ENCODE measurements around the gene FOXN3. TPM values are rescaled to one million over a fixed set of nuclear protein-coding genes. Genes with fewer than 3 reads are reported as not detected.

Gene FOXN3
- total RNA-seq, 2 donors from 2014 or later = 75.3 to 104 TPM

DNA sequence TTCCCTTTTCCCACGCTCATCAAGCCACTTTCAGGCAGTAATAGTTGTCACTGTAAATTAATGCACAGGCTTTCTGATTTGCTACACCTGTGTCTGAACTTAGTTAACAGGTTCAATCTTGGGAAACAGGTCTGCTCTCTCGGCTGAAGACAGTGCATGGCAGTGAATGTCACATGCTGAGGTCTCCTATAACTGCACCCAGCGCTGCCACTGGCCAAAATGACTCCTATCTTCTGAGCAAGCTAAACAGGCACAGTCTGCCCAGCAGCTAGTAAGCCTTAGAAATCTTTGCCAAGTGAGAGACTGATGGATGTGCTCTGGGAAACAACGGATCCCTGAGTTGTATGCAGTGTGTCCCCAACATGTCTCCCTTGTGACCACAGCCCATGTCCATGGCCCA lies 25.2 kb upstream of the FOXN3 start:
- Mint-ChIP-seq H3K36me3 (peaks cover 3 to 35% of the 10 kb centered on the region in 2 donors), H3K27ac (peak overlapping the region; percentile 7 to 74), H3K9me3 (peaks cover 3 to 6% of the 10 kb centered on the region in 2 donors)
- no peak for DNase-seq (ENCODE audit: low spot score in 2 of 2)
- ATAC-seq = no peak

DNA sequence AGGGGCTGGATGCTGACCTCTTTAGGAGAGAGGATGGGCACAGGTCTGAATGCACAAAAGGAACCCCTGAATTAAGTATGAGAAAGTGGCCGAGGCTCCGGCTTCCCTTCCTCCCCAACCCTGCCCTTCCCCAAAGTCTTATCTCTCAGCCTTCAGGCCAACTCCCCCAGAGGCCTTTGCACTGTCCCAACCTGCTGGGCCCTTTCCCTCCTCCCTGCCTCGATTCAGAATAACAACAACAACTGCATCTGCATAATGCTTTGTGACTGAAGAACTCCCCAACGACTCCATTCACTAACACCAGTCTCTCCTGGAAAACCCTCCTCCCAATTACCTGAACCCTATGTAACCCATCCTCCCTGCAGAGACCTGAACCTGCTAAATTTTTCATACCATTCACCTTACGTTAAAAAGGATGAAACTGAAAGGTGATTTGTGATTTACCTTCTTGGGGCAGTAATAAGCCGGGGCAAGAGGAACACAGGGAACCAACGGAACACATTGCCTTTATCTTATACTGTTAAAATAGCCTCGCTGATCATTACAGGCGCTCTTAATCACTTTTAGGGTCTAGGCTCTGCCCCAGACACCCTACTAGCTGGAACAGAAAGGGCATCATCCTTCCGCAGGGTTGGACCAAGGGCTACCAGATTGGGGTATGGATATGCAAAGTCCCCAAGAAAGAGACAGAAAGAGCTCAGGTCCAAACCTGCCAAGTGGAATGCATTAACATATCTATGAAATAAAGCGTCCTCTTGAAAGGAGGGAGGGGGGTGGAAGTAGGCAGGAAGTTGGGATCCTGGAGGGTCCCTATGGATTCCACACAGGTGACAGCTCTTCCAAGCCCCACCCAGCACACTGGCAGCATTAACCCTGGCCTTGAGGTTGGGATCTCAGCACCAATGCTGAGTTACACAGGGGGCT lies 24.2 kb upstream of the FOXN3 start:
- DNase-seq (ENCODE audit: low spot score in 2 of 2) (no peak), ATAC-seq (no peak)
- Mint-ChIP-seq H3K9me3 (peaks cover 3 to 6% of the 10 kb centered on the region in 2 donors), H3K27ac (peak overlapping the region in 1 of 2 donors; percentile 1), H3K36me3 (peaks cover 10 to 40% of the 10 kb centered on the region in 2 donors)

DNA sequence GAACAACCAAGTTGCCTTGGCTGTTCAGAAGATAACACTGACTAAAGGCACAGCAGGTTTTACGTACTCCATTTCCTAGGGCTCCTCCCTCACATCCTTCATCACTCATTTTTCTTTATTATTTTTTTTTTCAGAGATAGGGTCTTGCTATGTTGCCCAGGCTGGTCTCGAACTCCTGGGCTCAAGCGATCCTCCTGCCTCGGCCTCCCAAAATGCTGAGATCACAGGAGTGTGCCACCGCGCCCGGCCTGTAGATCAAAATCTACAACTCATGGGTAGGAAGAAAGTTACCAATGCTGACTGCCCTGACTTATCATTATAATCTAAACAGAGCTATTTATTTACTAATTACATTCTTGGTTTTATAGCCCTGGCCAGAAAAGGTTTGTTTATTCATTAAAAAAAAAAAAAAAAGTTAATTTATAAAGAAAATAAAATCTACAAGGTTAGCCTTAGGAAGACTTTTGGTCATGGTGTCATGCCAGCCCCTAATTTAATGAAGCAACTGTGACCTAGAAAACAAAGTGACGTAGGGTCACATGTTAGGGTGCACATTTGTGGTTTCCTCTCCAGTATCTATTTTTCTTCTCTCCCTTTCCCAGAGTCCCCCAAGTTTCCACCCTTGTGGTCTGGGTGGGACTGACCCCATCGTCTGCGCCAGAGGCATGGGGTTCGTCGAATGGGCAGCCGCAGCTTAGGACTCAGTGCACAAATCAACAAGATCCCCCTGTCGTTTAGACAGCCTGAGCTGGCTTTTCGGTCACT lies 19.0 kb upstream of the FOXN3 start:
- Mint-ChIP-seq H3K36me3 (peaks cover 10 to 31% of the 10 kb centered on the region in 2 donors), H3K9me3 (no peaks in the 10 kb centered on the region), H3K27ac (peak overlapping the region; percentile 3 to 91)
- ATAC-seq = no peak
- no peak for DNase-seq (ENCODE audit: low spot score in 2 of 2)

DNA sequence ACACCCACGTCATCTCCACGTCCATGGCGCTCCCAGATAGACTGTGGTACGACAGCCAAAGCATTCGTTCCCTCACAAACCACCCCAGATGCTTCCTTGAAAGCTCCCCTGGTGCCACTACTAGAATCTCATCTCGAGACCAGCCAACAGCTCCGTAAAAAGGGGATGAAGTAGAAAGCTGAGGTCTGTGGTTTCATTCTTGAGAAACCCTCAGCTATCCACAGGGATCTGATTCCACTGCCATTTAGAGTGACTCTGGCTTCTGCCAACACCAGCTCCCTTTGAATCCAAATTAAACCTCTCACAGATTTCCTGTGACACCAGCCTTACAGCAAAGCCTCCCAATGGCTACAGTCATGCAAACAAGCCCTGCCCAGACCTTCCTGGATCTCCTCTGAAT lies 18.5 kb upstream of the FOXN3 start:
- H3K9me3 Mint-ChIP-seq = no peaks in the 10 kb centered on the region
- peaks cover 10 to 25% of the 10 kb centered on the region in 2 donors for H3K36me3 Mint-ChIP-seq
- no peak for ATAC-seq
- H3K27ac Mint-ChIP-seq = peak overlapping the region in 1 of 2 donors; percentile 86
- DNase-seq (ENCODE audit: low spot score in 2 of 2) = no peak

DNA sequence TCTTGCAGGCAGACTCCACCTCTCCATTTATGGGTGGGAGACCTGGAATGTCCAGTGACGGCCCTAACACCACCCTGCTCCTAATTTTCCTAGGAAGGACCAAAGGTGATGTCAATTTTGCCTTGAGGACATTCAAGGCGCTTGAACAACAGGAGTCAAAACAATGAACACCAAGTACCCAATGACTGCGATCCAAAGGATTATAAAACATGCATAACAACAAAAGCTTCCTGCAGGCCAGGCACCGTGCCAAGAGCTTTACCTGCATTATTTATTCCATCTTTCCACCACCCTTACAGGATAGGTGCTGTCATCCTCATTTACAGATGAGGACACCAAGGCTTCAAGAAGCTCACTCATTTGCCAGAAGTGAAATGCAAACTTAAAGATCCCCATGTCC lies 15.2 kb upstream of the FOXN3 start:
- ATAC-seq = no peak
- DNase-seq (ENCODE audit: low spot score in 2 of 2) = no peak
- Mint-ChIP-seq H3K27ac (peak overlapping the region; percentile 91 to 93), H3K36me3 (peaks cover 11 to 21% of the 10 kb centered on the region in 2 donors), H3K9me3 (no peaks in the 10 kb centered on the region)

DNA sequence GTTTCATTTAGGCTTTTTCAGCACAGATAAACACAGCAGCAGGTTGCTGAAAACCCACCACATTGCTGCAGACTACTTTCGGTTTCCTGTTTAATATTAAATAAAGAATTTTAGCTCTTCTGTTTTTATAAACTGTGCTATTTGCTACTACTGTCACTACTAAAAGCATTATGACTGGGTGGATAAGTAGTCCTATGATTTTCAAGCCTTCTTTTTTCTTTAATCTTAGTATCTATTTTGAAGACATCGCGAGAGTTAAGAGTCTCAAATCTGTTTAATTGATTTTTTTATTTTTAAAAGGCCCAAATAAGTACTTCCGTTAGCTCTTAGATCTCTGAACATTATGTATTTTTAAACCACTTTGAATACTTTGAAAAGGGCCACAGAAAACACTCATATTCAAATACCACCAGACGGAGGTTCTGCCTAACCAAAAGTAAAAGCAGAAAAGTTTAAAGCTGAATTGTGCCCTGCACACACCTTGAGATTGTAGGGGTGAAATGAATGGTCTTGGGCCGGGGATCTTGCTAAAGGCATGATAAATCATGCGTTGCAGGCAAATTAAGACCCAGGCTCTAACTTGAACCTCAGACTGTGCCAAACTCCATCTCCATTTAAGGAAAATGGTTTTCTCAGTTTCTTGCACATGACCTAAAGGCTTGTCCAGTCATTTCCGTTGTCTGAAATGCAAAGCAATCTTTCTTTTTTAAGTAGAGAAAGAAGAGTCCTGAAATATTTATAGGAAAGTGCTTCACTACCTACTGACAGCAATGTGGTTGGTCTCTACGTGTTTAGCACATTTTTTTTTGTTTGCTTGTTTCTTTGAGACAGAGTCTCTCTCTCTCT lies 13.6 kb upstream of the FOXN3 start:
- no peaks in the 10 kb centered on the region for H3K9me3 Mint-ChIP-seq
- DNase-seq (ENCODE audit: low spot score in 2 of 2) (peak in 1 of 2 donors; percentile 55), ATAC-seq (peak; percentile 87 to 91)
- H3K36me3 Mint-ChIP-seq = peaks cover 4 to 6% of the 10 kb centered on the region in 2 donors
- peak overlapping the region; percentile 91 to 99 for H3K27ac Mint-ChIP-seq

DNA sequence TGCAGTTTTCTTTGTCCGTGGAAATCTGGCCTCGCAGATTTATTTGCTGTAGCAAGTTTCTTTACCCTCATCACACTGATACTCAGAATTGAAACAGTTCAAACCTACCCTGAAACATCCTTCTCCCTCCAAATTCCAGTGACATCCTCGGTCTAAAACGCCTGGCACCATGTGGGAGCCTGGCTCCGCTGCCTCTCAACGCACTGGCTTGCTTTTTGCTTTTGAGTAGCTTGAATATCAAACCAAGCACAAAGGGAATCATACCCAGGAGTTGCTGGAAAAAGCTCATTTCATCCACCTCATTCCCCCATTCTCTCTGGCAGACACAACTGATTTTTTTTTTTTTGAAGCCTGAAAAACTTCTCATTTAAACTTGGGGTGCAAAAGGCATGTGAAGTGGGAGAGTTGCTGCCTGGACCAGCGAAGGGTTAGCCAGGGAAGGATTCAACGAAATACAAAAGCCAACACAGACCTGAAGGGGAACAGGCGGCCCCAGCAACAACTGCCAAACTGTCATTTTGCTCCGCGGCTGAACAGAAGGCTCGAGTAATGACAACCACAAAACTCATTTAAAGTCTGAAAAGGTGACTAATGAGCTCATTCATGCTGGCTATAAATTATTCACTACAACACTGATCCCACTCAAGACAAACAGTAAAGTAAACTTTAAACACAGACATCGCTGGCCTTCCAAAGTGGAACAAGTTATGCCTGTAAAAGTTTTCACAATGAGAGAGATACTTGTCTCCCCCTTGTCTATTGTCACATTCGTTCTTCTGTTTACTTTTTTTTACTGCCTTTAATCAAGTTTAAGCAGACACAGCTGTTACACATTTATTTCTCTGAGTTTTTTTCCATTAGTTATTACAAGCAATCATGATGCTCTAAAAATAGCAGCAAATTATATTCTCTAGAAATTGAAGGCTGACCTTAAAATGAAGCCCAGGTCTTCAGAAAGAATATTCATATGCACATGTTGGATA lies 12.5 kb upstream of the FOXN3 start:
- peak; percentile 54 to 72 for ATAC-seq
- peak in 1 of 2 donors; percentile 61 for DNase-seq (ENCODE audit: low spot score in 2 of 2)
- H3K27ac Mint-ChIP-seq = peak overlapping the region; percentile 91 to 99
- H3K9me3 Mint-ChIP-seq = no peaks in the 10 kb centered on the region
- H3K36me3 Mint-ChIP-seq = peaks cover 4 to 6% of the 10 kb centered on the region in 2 donors

DNA sequence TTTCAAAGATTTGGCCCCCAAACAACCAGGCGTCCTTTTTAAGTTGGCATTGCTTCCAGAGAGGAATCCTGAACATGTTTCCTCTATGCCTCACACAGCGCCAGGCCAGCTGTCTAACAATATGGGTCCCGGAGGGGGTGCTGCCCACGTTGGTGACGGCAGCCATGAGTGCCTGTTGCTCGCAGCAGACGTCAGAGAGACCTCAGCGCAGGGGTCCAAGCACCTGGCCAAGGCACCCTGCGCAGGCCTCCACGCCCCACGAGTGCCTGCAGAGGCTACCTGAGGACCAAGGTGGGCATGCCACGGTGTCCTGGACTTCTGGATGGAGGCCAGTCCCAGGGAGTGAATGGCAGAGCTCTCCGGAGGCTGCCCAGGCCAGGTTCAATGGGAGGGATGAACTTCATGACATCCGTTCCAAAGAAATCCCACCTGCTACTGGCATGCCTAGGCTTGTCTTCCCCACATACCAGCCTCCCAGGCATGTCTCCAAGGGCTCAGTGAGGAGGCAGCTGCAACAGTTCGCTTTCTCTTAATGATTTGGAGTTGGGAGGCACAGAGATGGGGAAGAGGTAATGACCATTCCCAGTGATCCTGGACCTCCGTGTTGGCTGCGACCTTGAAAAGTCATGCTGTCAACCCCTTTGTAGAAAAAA lies 11.6 kb upstream of the FOXN3 start:
- H3K9me3 Mint-ChIP-seq = no peaks in the 10 kb centered on the region
- no peak for DNase-seq (ENCODE audit: low spot score in 2 of 2)
- H3K27ac Mint-ChIP-seq = peak overlapping the region; percentile 91 to 99
- no peak for ATAC-seq
- peaks cover 4 to 10% of the 10 kb centered on the region in 2 donors for H3K36me3 Mint-ChIP-seq

DNA sequence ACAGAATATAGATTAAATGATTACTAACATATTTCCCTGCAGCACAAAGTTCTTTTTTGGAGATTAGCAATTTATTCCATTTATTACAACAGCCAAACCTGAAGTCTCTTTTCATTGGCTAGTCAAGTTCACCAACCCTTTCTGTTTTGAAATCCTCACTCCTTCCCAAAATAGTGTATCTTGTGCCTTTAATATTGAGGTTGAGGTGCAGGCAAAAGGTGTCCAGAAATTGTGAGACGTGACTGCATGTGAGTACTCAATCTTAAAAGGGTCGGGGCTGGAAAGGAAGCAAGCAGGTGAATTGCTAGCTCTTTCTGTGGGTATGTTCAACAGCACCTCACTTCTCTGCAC lies 11.1 kb upstream of the FOXN3 start:
- DNase-seq (ENCODE audit: low spot score in 2 of 2) = no peak
- peaks cover 4 to 10% of the 10 kb centered on the region in 2 donors for H3K36me3 Mint-ChIP-seq
- H3K9me3 Mint-ChIP-seq = no peaks in the 10 kb centered on the region
- peak overlapping the region in 1 of 2 donors; percentile 91 for H3K27ac Mint-ChIP-seq
- no peak for ATAC-seq

DNA sequence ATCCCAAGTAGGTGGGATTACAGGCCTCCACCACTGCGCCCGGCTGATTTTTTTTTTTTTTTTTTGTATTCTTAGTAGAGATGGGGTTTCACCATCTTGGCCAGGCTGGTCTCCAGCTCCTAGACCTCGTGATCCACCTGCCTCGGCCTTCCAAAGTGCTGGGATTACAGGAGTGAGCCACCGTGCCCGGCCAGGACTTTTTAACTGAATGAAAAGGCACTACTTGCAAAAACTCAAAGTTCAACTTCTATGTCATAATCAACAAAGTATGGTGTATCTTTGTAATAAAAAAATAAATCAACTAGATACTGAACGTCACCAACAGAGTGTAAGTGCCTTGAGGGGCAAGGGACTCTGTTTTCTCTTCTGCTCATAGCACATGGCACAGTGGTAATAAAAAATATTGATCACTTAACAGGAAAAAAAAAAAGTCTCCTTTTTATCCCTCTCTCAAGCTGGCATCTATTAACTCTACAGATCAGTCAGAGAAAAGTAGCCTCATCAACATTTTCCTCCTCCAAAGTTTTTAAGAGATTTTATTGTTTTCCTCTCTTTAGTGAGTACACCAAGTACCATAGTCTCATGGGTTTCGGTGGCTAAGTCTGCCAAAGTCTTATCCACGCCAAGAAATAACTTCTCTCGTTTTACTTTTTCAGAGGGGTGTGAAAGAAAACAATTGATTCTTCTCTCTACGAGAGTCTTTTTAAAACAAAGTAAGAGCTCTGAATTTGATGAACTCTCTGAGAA lies 10.6 kb upstream of the FOXN3 start:
- DNase-seq (ENCODE audit: low spot score in 2 of 2) (no peak), ATAC-seq (no peak)
- peaks cover 4 to 10% of the 10 kb centered on the region in 2 donors for H3K36me3 Mint-ChIP-seq
- no peaks in the 10 kb centered on the region for H3K9me3 Mint-ChIP-seq
- peak overlapping the region in 1 of 2 donors; percentile 91 for H3K27ac Mint-ChIP-seq

DNA sequence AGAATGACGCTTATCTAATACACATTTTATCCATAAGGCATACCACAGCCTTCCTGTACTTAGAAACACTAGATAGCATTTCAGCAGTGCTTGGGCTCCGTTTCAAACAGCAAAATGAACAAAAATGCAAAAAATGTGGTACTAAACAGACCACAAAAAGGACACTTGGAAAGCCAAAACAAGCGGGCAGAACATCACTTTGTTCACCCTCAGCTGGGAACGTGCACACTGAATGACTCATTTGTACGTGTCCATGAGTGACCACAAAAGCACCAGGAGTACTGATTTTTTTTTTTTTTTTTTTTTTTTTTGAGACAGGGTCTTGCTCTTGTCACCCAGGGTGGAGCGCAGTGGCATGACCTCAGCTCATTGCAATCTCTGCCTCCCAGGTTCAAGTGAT lies 8.9 kb upstream of the FOXN3 start:
- peaks cover 4% of the 10 kb centered on the region in 2 donors for H3K36me3 Mint-ChIP-seq
- peak overlapping the region in 1 of 2 donors; percentile 35 for H3K27ac Mint-ChIP-seq
- ATAC-seq (peak in 1 of 2 donors; percentile 9), DNase-seq (ENCODE audit: low spot score in 2 of 2) (no peak)
- H3K9me3 Mint-ChIP-seq = no peaks in the 10 kb centered on the region

DNA sequence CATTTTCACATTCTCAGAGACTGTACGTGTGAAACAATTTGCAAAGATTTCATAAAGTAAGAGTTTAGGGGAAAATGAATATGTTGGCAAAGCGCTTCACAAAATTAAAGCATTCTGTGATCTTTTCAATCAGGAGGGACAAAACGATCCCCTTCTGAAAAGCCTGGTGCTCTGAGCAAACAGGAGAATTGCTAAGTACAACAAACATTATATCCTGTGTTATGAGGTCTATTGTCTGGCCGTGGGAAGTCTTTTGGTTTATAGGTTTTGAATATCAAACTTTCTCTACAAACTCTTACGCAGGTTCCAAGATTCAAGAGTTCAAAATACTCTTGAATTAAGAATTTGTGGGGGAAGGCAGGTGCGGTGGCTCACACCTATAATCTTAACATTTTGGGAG lies 7.2 kb upstream of the FOXN3 start:
- peaks cover 6 to 20% of the 10 kb centered on the region in 2 donors for H3K36me3 Mint-ChIP-seq
- peak overlapping the region in 1 of 2 donors; percentile 69 for H3K27ac Mint-ChIP-seq
- ATAC-seq = no peak
- H3K9me3 Mint-ChIP-seq = no peaks in the 10 kb centered on the region
- no peak for DNase-seq (ENCODE audit: low spot score in 2 of 2)

DNA sequence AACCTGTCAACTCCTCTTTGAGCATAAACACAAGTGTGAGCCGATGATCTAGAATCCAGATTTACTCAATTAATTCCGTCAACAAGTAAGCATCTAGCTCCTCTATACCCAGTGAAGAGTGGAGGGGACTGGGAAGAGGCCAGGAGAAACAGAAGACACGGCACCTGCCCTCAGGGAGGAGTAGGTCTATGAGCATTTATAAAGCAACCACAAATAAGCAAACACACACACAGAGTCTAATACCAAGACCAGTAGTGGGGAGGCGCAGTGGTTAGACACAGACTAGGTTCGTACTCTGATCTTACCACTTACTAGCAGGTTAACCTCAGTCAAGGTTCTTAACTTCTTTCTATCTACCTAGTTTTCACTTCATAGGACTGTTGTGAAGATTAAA lies 5.9 kb upstream of the FOXN3 start:
- no peak for DNase-seq (ENCODE audit: low spot score in 2 of 2)
- no peaks in the 10 kb centered on the region for H3K9me3 Mint-ChIP-seq
- ATAC-seq = no peak

DNA sequence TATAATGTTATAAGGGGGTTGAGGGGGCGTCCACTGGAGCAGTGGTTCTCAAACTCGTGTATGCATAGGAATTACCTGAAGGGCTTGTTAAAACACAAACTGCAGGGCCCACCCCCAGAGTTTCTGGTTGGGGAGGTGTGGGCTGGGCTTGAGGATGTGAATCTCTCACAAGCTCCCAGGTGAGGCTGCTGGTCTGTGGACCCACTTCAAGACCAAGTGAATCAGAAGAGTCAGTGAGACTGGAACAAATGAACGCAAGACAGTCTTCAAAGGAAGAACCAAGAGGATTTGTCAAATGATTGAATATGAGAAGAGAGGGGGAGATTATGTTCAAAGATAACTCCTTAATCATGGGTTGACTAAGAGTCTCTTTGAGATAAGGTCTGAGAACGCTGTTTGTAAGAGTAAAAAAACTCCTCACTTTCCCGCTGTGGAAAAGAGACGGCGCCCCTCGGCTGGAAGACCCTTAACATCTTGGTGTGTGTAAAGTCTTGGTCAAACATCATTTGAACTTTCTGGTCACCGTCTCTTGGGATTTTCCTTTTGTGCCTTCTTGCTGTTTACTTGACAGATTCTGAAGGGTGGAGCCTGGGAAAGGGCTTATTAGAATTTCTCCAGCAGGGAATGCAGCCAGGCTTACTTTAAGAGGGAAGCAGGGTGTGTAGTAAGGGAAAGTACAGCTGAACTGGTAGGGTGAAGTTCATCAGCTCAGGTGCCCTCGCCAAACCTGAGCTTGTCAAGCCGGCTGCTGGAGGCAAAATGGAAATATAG lies 5.3 kb upstream of the FOXN3 start:
- H3K27ac Mint-ChIP-seq = peak overlapping the region; percentile 72 to 73
- DNase-seq (ENCODE audit: low spot score in 2 of 2) (peak; percentile 46 to 71), ATAC-seq (peak; percentile 79 to 81)

More for the DNA sequence above, 5.9 kb upstream of the FOXN3 start:
- Mint-ChIP-seq H3K27ac (peak overlapping the region; percentile 72 to 73), H3K36me3 (peaks cover 5 to 23% of the 10 kb centered on the region in 2 donors)

More for the DNA sequence above, 5.3 kb upstream of the FOXN3 start:
- Mint-ChIP-seq H3K36me3 (peaks cover 11 to 23% of the 10 kb centered on the region in 2 donors), H3K9me3 (no peaks in the 10 kb centered on the region)

All from activated naive CD4-positive, alpha-beta T cell treated with anti-CD3 and anti-CD28 coated beads, Interleukin-2, amount 50 U/mL, for 72 hours (primary cell).